Endothelial cell of umbilical vein (primary cell): ENCODE measurements around the gene DCK.

Experiments used
- EZH2 ChIP-seq: IDR thresholded peaks from 2 replicates; pipeline ENCODE4 v1.6.1; 2012; ENCODE audit warnings: borderline replicate concordance, low read depth, mild to moderate bottlenecking, moderate library complexity, low read length, inconsistent platforms; ENCODE audit not compliant: severe bottlenecking
- FOS ChIP-seq: IDR thresholded peaks from 2 replicates; pipeline ENCODE4 v1.6.1; 2011; ENCODE audit warnings: mild to moderate bottlenecking, low read length, moderate library complexity, borderline replicate concordance; ENCODE audit not compliant: insufficient read depth
- GATA2 ChIP-seq: IDR thresholded peaks from 2 replicates; pipeline ENCODE4 v1.7.0; 2011; ENCODE audit warnings: low read depth, mild to moderate bottlenecking, moderate library complexity, mixed read lengths, low read length; ENCODE audit not compliant: insufficient read length, insufficient read depth
- MYC ChIP-seq: IDR thresholded peaks from one replicate; pipeline ENCODE4 v1.6.1; 2011; ENCODE audit warnings: mild to moderate bottlenecking, low read depth, low read length
- POLR2A ChIP-seq: IDR thresholded peaks from 2 replicates; pipeline ENCODE4 v1.6.1; 2012; ENCODE audit warnings: low read depth, mild to moderate bottlenecking, control low read depth, low read length
- POLR2AphosphoS5 ChIP-seq: IDR thresholded peaks from 2 replicates; pipeline ENCODE4 v1.6.1; 2012; ENCODE audit warnings: low read depth, mild to moderate bottlenecking, control low read depth, low read length, moderate library complexity; ENCODE audit not compliant: insufficient read depth
- TF ChIP-seq, protein P1 (sequence below), 2 donors: IDR thresholded peaks; 1 replicate in 1 of 2; 2 replicates in 1 of 2; pipeline ENCODE4 v1.5.1; 2011; ENCODE audit warnings: low read length in 2 of 2, mild to moderate bottlenecking in 2 of 2, moderate library complexity in 2 of 2, control low read depth in 1 of 2, inconsistent platforms in 1 of 2, low read depth in 1 of 2; ENCODE audit not compliant: insufficient read depth in 1 of 2; ENCODE audit errors: extremely low read depth in 1 of 2

DNA sequence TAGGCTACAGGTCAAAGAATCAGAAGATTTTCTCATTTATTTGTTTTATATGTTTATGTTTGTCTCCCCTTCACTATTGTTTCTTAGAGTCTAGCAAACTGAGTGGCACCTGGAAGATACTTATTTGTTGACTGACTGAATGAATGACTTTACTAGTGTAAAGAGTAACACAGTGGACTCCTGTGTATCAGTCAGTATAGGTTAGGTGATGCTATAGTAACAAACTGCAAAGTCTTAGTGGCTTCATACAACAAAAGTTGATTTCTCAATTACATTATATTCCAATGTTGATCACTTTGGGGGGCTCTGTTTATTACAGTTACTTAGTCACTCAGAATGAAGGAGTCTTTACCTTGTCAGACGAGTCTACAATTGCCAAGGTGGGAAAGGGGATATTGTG, 76.6 kb downstream of the DCK start:
- TF ChIP-seq POLR2AphosphoS5 (no peak), EZH2 (no peak), POLR2A (no peak), FOS (no peak), GATA2 (no peak), MYC (no peak)
- TF ChIP-seq, protein P1, sequence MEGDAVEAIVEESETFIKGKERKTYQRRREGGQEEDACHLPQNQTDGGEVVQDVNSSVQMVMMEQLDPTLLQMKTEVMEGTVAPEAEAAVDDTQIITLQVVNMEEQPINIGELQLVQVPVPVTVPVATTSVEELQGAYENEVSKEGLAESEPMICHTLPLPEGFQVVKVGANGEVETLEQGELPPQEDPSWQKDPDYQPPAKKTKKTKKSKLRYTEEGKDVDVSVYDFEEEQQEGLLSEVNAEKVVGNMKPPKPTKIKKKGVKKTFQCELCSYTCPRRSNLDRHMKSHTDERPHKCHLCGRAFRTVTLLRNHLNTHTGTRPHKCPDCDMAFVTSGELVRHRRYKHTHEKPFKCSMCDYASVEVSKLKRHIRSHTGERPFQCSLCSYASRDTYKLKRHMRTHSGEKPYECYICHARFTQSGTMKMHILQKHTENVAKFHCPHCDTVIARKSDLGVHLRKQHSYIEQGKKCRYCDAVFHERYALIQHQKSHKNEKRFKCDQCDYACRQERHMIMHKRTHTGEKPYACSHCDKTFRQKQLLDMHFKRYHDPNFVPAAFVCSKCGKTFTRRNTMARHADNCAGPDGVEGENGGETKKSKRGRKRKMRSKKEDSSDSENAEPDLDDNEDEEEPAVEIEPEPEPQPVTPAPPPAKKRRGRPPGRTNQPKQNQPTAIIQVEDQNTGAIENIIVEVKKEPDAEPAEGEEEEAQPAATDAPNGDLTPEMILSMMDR (IDR thresholded peaks at IDR 0.05; ENCODE audit: extremely low read depth in 1 of 2, insufficient read depth in 1 of 2, low read depth in 1 of 2, low read length in 2 of 2), result no peak
